Colonic mucosa (tissue), 4 donors: ENCODE measurements around the gene SERPINE1. TPM values are rescaled to one million over a fixed set of nuclear protein-coding genes. Genes with fewer than 3 reads are reported as not detected.
"Not testable (repeated sequence)": the region's sequence is repeated elsewhere in the genome, so short reads cannot be mapped to it uniquely, and the experiment has no call there.

Experiments used
- DNase-seq: peaks from one replicate; pipeline ENCODE4 v3.0.0-alpha.2; 2020
- H3K27ac ChIP-seq: fragments of 200-600 bp; one replicate; pipeline ENCODE4 v1.8.0; 2021
- H3K27me3 ChIP-seq: fragments of 200-600 bp; one replicate; pipeline ENCODE4 v1.8.0; 2021
- H3K36me3 ChIP-seq: fragments of 200-600 bp; one replicate; pipeline ENCODE4 v1.8.0; 2021
- H3K4me1 ChIP-seq: fragments of 200-600 bp; one replicate; pipeline ENCODE4 v1.8.0; 2021; ENCODE audit warnings: mild to moderate bottlenecking
- H3K4me3 ChIP-seq: fragments of 200-600 bp; one replicate; pipeline ENCODE4 v1.8.0; 2021
- H3K9ac ChIP-seq, 2 donors: one replicate each; pipeline ENCODE4 v1.7.0; 2013; ENCODE audit warnings: control low read depth in 2 of 2, low read depth in 2 of 2, low read length in 2 of 2
- H3K9me3 ChIP-seq: fragments of 200-600 bp; one replicate; pipeline ENCODE4 v1.8.0; 2021
- CTCF ChIP-seq: fragments of 200-600 bp; IDR thresholded peaks from one replicate; pipeline ENCODE4 v1.8.0; 2022; ENCODE audit warnings: antibody characterized with exemption, mild to moderate bottlenecking
- intact Hi-C: fragments of 100-400 bp; cut with DNase I; formaldehyde crosslinking; loops from one replicate; pipeline ENCODE4 v1.14.1; 2022
- total RNA-seq, 2 donors: library from RNA; stranded (reverse); fragmentation: NEBNext Ultra II Directional in 1 of 2; extraction: Animal tissue kit (Norgen Biotek cat#: 25700) in 1 of 2; gene quantifications; one replicate each; pipeline ENCODE4 v1.2.1, GENCODE V29; 2021
- donor health status: healthy.
- donor health status: DM: no; HTN: no; CAD: no.
- donor health status: DM: no; HTN: no; CAD: no.

Gene SERPINE1
- total RNA-seq, 2 donors from 2014 or later, result 1.4 to 6.1 TPM

- no peaks in the 10 kb centered on the region for H3K4me1 ChIP-seq
Observed at GRCh38 chr7:101099969-101100781, 26.7 kb upstream of the SERPINE1 start.

GRCh38 chr7:101100858-101101847, 25.8 kb upstream of the SERPINE1 start:
- TF ChIP-seq CTCF, result no peak
- H3K27ac ChIP-seq, result no peak overlapping the region

More at GRCh38 chr7:101099969-101100781, 26.7 kb upstream of the SERPINE1 start:
- Histone ChIP-seq H3K27me3 (no peaks in the 10 kb centered on the region), H3K9me3 (no peaks in the 10 kb centered on the region), H3K9ac (no peak overlapping the region), H3K36me3 (no peaks in the 10 kb centered on the region), H3K27ac (no peak overlapping the region), H3K4me3 (no peak overlapping the region)
- no peak for TF ChIP-seq CTCF
- intact Hi-C loops, result no loop called here
- peak; percentile 81 for DNase-seq

GRCh38 chr7:101102026-101102425, 24.9 kb upstream of the SERPINE1 start:
- Histone ChIP-seq H3K9me3 (no peaks in the 10 kb centered on the region), H3K36me3 (no peaks in the 10 kb centered on the region), H3K27ac (no peak overlapping the region), H3K4me3 (no peak overlapping the region), H3K9ac (no peak overlapping the region), H3K27me3 (no peaks in the 10 kb centered on the region), H3K4me1 (no peaks in the 10 kb centered on the region)
- intact Hi-C loops, result no loop called here
- TF ChIP-seq CTCF, result no peak
- DNase-seq, result no peak

More at GRCh38 chr7:101100858-101101847, 25.8 kb upstream of the SERPINE1 start:
- Histone ChIP-seq H3K9me3 (no peaks in the 10 kb centered on the region), H3K36me3 (no peaks in the 10 kb centered on the region), H3K4me3 (no peak overlapping the region), H3K4me1 (no peaks in the 10 kb centered on the region), H3K9ac (no peak overlapping the region), H3K27me3 (no peaks in the 10 kb centered on the region)
- intact Hi-C loops, result no loop called here
- DNase-seq, result no peak

- H3K27me3 ChIP-seq, DNase-seq, H3K9me3 ChIP-seq, H3K27ac ChIP-seq, intact Hi-C loops, H3K9ac ChIP-seq, H3K36me3 ChIP-seq, H3K4me3 ChIP-seq, H3K4me1 ChIP-seq: not testable (repeated sequence)
Observed at GRCh38 chr7:101103701-101104100, 23.2 kb upstream of the SERPINE1 start.

GRCh38 chr7:101104193-101104713, 22.7 kb upstream of the SERPINE1 start:
- Histone ChIP-seq H3K27ac (no peak overlapping the region), H3K4me1 (no peaks in the 10 kb centered on the region), H3K27me3 (no peaks in the 10 kb centered on the region), H3K36me3 (no peaks in the 10 kb centered on the region), H3K4me3 (no peak overlapping the region), H3K9ac (no peak overlapping the region), H3K9me3 (no peaks in the 10 kb centered on the region)
- DNase-seq, result no peak
- intact Hi-C loops, result no loop called here
- TF ChIP-seq CTCF, result no peak
